GM23338 (cell line): ENCODE measurements around the gene KCNT2. TPM values are rescaled to one million over a fixed set of nuclear protein-coding genes. Genes with fewer than 3 reads are reported as not detected.

Experiments used
- CREB1 ChIP-seq: fragments of 250-450 bp; sonication (Bioruptor Pico); IDR thresholded peaks from 2 replicates; pipeline ENCODE4 v1.5.0; 2020; ENCODE audit warnings: low read depth, mild to moderate bottlenecking, moderate library complexity
- CTCF ChIP-seq, 2 experiments: fragments of 200-600 bp in 1 of 2; sonication (generic) in 1 of 2; conservative IDR thresholded peaks; 2 replicates each; pipeline versions ENCODE4 v1.5.1 to v1.6.1; 2016 to 2017; ENCODE audit warnings: antibody characterized with exemption in 2 of 2, low read depth in 2 of 2, mild to moderate bottlenecking in 2 of 2, moderate library complexity in 1 of 2
- EZH2phosphoT487 ChIP-seq: fragments of 200-600 bp; sonication (generic); IDR thresholded peaks from one replicate; pipeline ENCODE4 v1.8.1; 2018; ENCODE audit warnings: antibody characterized with exemption; ENCODE audit not compliant: unreplicated experiment
- JUNB ChIP-seq: IDR thresholded peaks from one replicate; pipeline ENCODE4 v1.6.1; 2016; ENCODE audit warnings: antibody characterized with exemption; ENCODE audit not compliant: unreplicated experiment
- NANOG ChIP-seq: IDR thresholded peaks from 2 replicates; pipeline ENCODE4 v1.6.1; 2016; ENCODE audit warnings: antibody characterized with exemption, borderline replicate concordance
- POLR2AphosphoS5 ChIP-seq: IDR thresholded peaks from 2 replicates; pipeline ENCODE4 v1.6.1; 2016; ENCODE audit warnings: antibody characterized with exemption, low read depth
- REST ChIP-seq: IDR thresholded peaks from one replicate; pipeline ENCODE4 v1.6.1; 2018; ENCODE audit warnings: antibody characterized with exemption; ENCODE audit not compliant: unreplicated experiment
- STAT1 ChIP-seq: IDR thresholded peaks from one replicate; pipeline ENCODE4 v1.6.1; 2016; ENCODE audit warnings: antibody characterized with exemption; ENCODE audit not compliant: unreplicated experiment
- ZNF114 ChIP-seq: fragments of 250-450 bp; sonication (Bioruptor Pico); IDR thresholded peaks from 2 replicates; pipeline ENCODE4 v1.5.0; 2020; ENCODE audit warnings: mild to moderate bottlenecking, moderate library complexity
- polyA plus RNA-seq: library from polyadenylated mRNA; unstranded; fragments of >200 nt; fragmentation: Nextera tagmentation; extraction: Ambion mirVana; gene quantifications from 2 replicates; pipeline ENCODE4 v1.2.1, GENCODE V29; 2016
- total RNA-seq: library from RNA; depleted of rRNA; stranded (reverse); fragments of >200 nt; shearing (Covaris generic); gene quantifications from 2 replicates; pipeline ENCODE4 v1.2.3, GENCODE V29; 2014
- TF ChIP-seq, protein P1 (sequence below): fragments of 250-450 bp; sonication (Bioruptor Pico); IDR thresholded peaks from 2 replicates; pipeline ENCODE4 v1.5.0; 2020; ENCODE audit warnings: mild to moderate bottlenecking, moderate library complexity

KCNT2 gene
- total and polyA plus RNA-seq, 2 experiments from 2014 or later: 5.4 to 13.4 TPM

DNA sequence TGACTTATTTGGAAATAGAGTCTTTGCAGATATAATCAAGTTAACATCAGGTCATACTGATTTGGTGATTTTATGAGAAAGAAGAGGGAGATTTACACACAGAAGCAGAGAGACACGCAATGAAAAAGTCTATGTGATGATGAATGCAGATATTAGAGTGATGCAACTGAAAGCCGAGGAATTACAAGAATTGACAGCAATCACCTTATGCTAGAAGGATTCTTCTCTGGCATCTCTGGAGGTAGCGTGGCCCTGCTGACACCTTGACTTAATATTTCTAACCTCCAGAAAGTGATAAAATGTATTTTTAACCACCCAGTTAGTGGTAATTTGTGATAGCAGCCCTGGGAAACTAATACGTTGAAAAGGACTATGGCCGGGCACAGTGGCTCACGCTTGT lies 29.4 kb upstream of the KCNT2 start (continued):
- TF ChIP-seq, protein P1, sequence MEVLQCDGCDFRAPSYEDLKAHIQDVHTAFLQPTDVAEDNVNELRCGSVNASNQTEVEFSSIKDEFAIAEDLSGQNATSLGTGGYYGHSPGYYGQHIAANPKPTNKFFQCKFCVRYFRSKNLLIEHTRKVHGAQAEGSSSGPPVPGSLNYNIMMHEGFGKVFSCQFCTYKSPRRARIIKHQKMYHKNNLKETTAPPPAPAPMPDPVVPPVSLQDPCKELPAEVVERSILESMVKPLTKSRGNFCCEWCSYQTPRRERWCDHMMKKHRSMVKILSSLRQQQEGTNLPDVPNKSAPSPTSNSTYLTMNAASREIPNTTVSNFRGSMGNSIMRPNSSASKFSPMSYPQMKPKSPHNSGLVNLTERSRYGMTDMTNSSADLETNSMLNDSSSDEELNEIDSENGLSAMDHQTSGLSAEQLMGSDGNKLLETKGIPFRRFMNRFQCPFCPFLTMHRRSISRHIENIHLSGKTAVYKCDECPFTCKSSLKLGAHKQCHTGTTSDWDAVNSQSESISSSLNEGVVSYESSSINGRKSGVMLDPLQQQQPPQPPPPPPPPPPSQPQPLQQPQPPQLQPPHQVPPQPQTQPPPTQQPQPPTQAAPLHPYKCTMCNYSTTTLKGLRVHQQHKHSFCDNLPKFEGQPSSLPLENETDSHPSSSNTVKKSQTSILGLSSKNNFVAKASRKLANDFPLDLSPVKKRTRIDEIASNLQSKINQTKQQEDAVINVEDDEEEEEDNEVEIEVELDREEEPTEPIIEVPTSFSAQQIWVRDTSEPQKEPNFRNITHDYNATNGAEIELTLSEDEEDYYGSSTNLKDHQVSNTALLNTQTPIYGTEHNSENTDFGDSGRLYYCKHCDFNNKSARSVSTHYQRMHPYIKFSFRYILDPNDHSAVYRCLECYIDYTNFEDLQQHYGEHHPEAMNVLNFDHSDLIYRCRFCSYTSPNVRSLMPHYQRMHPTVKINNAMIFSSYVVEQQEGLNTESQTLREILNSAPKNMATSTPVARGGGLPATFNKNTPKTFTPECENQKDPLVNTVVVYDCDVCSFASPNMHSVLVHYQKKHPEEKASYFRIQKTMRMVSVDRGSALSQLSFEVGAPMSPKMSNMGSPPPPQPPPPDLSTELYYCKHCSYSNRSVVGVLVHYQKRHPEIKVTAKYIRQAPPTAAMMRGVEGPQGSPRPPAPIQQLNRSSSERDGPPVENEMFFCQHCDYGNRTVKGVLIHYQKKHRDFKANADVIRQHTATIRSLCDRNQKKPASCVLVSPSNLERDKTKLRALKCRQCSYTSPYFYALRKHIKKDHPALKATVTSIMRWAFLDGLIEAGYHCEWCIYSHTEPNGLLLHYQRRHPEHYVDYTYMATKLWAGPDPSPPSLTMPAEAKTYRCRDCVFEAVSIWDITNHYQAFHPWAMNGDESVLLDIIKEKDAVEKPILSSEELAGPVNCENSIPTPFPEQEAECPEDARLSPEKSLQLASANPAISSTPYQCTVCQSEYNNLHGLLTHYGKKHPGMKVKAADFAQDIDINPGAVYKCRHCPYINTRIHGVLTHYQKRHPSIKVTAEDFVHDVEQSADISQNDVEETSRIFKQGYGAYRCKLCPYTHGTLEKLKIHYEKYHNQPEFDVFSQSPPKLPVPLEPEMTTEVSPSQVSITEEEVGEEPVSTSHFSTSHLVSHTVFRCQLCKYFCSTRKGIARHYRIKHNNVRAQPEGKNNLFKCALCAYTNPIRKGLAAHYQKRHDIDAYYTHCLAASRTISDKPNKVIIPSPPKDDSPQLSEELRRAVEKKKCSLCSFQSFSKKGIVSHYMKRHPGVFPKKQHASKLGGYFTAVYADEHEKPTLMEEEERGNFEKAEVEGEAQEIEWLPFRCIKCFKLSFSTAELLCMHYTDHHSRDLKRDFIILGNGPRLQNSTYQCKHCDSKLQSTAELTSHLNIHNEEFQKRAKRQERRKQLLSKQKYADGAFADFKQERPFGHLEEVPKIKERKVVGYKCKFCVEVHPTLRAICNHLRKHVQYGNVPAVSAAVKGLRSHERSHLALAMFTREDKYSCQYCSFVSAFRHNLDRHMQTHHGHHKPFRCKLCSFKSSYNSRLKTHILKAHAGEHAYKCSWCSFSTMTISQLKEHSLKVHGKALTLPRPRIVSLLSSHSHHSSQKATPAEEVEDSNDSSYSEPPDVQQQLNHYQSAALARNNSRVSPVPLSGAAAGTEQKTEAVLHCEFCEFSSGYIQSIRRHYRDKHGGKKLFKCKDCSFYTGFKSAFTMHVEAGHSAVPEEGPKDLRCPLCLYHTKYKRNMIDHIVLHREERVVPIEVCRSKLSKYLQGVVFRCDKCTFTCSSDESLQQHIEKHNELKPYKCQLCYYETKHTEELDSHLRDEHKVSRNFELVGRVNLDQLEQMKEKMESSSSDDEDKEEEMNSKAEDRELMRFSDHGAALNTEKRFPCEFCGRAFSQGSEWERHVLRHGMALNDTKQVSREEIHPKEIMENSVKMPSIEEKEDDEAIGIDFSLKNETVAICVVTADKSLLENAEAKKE (CRISPR knock-in tag): no peak
- no peak for TF ChIP-seq ZNF114 (CRISPR knock-in tag)
- no peak for TF ChIP-seq CTCF (conservative IDR thresholded peaks at IDR 0.05; ENCODE audit: low read depth in 2 of 2)
- TF ChIP-seq REST: no peak
- TF ChIP-seq POLR2AphosphoS5: no peak
- no peak for TF ChIP-seq STAT1
- no peak for TF ChIP-seq EZH2phosphoT487
- TF ChIP-seq CREB1 (CRISPR knock-in tag): no peak
- no peak for TF ChIP-seq JUNB
- no peak for TF ChIP-seq NANOG
